Endothelial cell of umbilical vein (primary cell): ENCODE data around the gene ESRRB. TPM values are rescaled to one million over a fixed set of nuclear protein-coding genes. Genes with fewer than 3 reads are reported as not detected.

Experiments used
- BruUV-seq: library from RNA; stranded (reverse); fragments of 400-500 nt; replicated peaks from 2 replicates; lab custom pipeline; 2021; lab: Mats Ljungman, UMichigan
- CTCF ChIA-PET: fragments of 300-600, 350-600 bp; sonication (Branson Sonifier 250); formaldehyde crosslinking; loops from one replicate; lab custom pipeline; 2021; ENCODE audit warnings: antibody characterized with exemption, inconsistent platforms; lab: Charles Lee
- POLR2A ChIA-PET: fragments of 300-600, 350-600 bp; sonication (Branson Sonifier 250); formaldehyde crosslinking; loops from one replicate; lab custom pipeline; 2021; ENCODE audit warnings: antibody characterized with exemption, inconsistent platforms; lab: Charles Lee
- DNase-seq: peaks from one replicate; pipeline ENCODE4 v3.0.0-alpha.2; 2011; ENCODE audit warnings: low read depth, low spot score
- FAIRE-seq: peaks from 2 replicates; lab custom pipeline; 2011; peaks lifted over from hg19 to GRCh38; lab: Jason Lieb, UNC
- H2AFZ ChIP-seq: 2 replicates; pipeline ENCODE4 v1.6.0; 2012; ENCODE audit warnings: low read depth, low read length, control low read depth, inconsistent platforms
- H3K27ac ChIP-seq: 2 replicates; pipeline ENCODE4 v1.5.1; 2011; ENCODE audit warnings: low read depth, mild to moderate bottlenecking, control low read depth, low read length, moderate library complexity; ENCODE audit not compliant: insufficient read depth
- H3K27me3 ChIP-seq, 2 experiments: 2 replicates each; pipeline versions ENCODE4 v1.6.0 to v1.6.1; 2011; ENCODE audit warnings: low read length in 2 of 2, mixed read lengths in 1 of 2; ENCODE audit not compliant: control insufficient read depth in 2 of 2, insufficient read depth in 2 of 2
- H3K36me3 ChIP-seq, 2 experiments: 2 replicates in 1 of 2; 3 replicates in 1 of 2; pipeline ENCODE4 v1.5.1; 2011; ENCODE audit warnings: low read length in 2 of 2, mild to moderate bottlenecking in 1 of 2, moderate library complexity in 1 of 2; ENCODE audit not compliant: control insufficient read depth in 2 of 2, insufficient read depth in 2 of 2; ENCODE audit errors: extremely low read depth in 1 of 2
- H3K4me1 ChIP-seq: 3 replicates; pipeline ENCODE4 v1.5.1; 2011; ENCODE audit warnings: mild to moderate bottlenecking, low read length; ENCODE audit not compliant: control insufficient read depth, insufficient read depth; ENCODE audit errors: extremely low read depth
- H3K4me2 ChIP-seq: 2 replicates; pipeline ENCODE4 v1.6.1; 2011; ENCODE audit warnings: low read length, control low read depth, mixed read lengths; ENCODE audit not compliant: insufficient read depth
- H3K4me3 ChIP-seq, 3 experiments: fragments of 200-600 bp in 1 of 3; sonication (generic), shearing (Covaris generic) in 1 of 3; replicated peaks in 1 of 3; 2 replicates each; pipeline ENCODE4 v1.5.1; 2011 to 2016; ENCODE audit warnings: control low read depth in 3 of 3, low read length in 3 of 3, mild to moderate bottlenecking in 2 of 3, inconsistent platforms in 1 of 3, low read depth in 1 of 3, moderate library complexity in 1 of 3; ENCODE audit not compliant: insufficient read depth in 1 of 3
- H3K79me2 ChIP-seq: 2 replicates; pipeline ENCODE4 v1.6.0; 2012; ENCODE audit warnings: low read length, inconsistent platforms; ENCODE audit not compliant: control insufficient read depth, insufficient read depth
- H3K9ac ChIP-seq: replicated peaks from 2 replicates; pipeline ENCODE3; 2011; ENCODE audit warnings: low read length, control low read depth; ENCODE audit not compliant: insufficient read depth; ENCODE audit errors: extremely low read depth
- H3K9me1 ChIP-seq: replicated peaks from 3 replicates; pipeline ENCODE4 v1.6.0; 2011; ENCODE audit warnings: mild to moderate bottlenecking, low read length; ENCODE audit not compliant: control insufficient read depth, insufficient read depth; ENCODE audit errors: extremely low read depth
- H3K9me3 ChIP-seq: replicated peaks from 2 replicates; pipeline ENCODE4 v1.5.1; 2012; ENCODE audit warnings: low read length, inconsistent platforms; ENCODE audit not compliant: control insufficient read depth, insufficient read depth
- H4K20me1 ChIP-seq: replicated peaks from 2 replicates; pipeline ENCODE3; 2011; ENCODE audit warnings: mild to moderate bottlenecking, low read length; ENCODE audit not compliant: control insufficient read depth, insufficient read depth; ENCODE audit errors: extremely low read depth
- EZH2 ChIP-seq: IDR thresholded peaks from 2 replicates; pipeline ENCODE4 v1.6.1; 2012; ENCODE audit warnings: borderline replicate concordance, low read depth, mild to moderate bottlenecking, moderate library complexity, low read length, inconsistent platforms; ENCODE audit not compliant: severe bottlenecking
- FOS ChIP-seq: IDR thresholded peaks from 2 replicates; pipeline ENCODE4 v1.6.1; 2011; ENCODE audit warnings: mild to moderate bottlenecking, low read length, moderate library complexity, borderline replicate concordance; ENCODE audit not compliant: insufficient read depth
- GATA2 ChIP-seq: IDR thresholded peaks from 2 replicates; pipeline ENCODE4 v1.7.0; 2011; ENCODE audit warnings: low read depth, mild to moderate bottlenecking, moderate library complexity, mixed read lengths, low read length; ENCODE audit not compliant: insufficient read length, insufficient read depth
- JUN ChIP-seq: IDR thresholded peaks from 2 replicates; pipeline ENCODE4 v1.6.1; 2011; ENCODE audit warnings: borderline replicate concordance, low read depth; ENCODE audit not compliant: insufficient read length, insufficient read depth
- MAX ChIP-seq: IDR thresholded peaks from 2 replicates; pipeline ENCODE4 v1.6.1; 2011; ENCODE audit not compliant: insufficient read depth, insufficient read length
- MYC ChIP-seq: IDR thresholded peaks from one replicate; pipeline ENCODE4 v1.6.1; 2011; ENCODE audit warnings: mild to moderate bottlenecking, low read depth, low read length
- POLR2A ChIP-seq: IDR thresholded peaks from 2 replicates; pipeline ENCODE4 v1.6.1; 2012; ENCODE audit warnings: low read depth, mild to moderate bottlenecking, control low read depth, low read length
- POLR2AphosphoS5 ChIP-seq: IDR thresholded peaks from 2 replicates; pipeline ENCODE4 v1.6.1; 2012; ENCODE audit warnings: low read depth, mild to moderate bottlenecking, control low read depth, low read length, moderate library complexity; ENCODE audit not compliant: insufficient read depth
- dilution Hi-C: fragments of 300-500 bp; cut with MboI; formaldehyde crosslinking; loops from one replicate; pipeline ENCODE4 v1.15.0; 2019; ENCODE audit warnings: low sequenced_read_pairs; ENCODE audit not compliant: extremely low pct_ligation_motif_present
- intact Hi-C: fragments of 100-400 bp; cut with micrococcal nuclease; formaldehyde crosslinking; loops from one replicate; pipeline ENCODE4 v1.10.0; 2022
- polyA plus RNA-seq, 4 experiments: library from polyadenylated mRNA; depleted of rRNA in 3 of 4; stranded (reverse) in 3 of 4; unstranded in 1 of 4; fragments of >200 nt; gene quantifications; 2 replicates each; pipeline versions ENCODE4 v1.2.1 to v1.2.3, GENCODE V29; 2011 to 2012; ENCODE audit warnings: missing spikeins in 1 of 4
- total RNA-seq: library from RNA; stranded (reverse); gene quantifications from 2 replicates; pipeline ENCODE4 v1.2.3, GENCODE V29; 2021
- TF ChIP-seq, protein P1 (sequence below), 2 donors: IDR thresholded peaks; 1 replicate in 1 of 2; 2 replicates in 1 of 2; pipeline ENCODE4 v1.5.1; 2011; ENCODE audit warnings: low read length in 2 of 2, mild to moderate bottlenecking in 2 of 2, moderate library complexity in 2 of 2, control low read depth in 1 of 2, inconsistent platforms in 1 of 2, low read depth in 1 of 2; ENCODE audit not compliant: insufficient read depth in 1 of 2; ENCODE audit errors: extremely low read depth in 1 of 2

ESRRB gene
- total and polyA plus RNA-seq, 2 donors (not counting 3 experiments of a cell fraction or from before 2014, with no cell fraction given), result not detected

DNA sequence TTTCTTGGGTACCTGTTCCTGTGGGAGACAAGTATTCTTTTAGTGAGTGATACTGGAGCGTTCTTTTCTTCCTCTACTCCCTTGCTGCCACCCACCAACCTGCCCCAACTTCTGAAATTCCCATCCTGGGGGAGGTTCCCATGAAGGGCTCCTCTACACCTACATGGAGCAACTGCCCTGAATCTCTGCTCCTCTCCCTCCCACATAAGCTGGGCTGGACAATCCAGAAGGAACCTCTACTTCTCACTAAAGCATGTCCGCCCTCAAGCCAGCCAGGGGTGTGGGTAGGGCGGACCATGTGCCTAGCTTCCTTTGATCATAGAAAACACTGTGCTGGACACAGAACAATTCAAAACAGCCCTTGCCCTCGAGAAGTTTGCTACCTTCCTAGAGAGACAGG lies 25.9 kb upstream of the ESRRB start:
- H3K9ac ChIP-seq, result no peak overlapping the region
- no peaks in the 10 kb centered on the region for H3K9me1 ChIP-seq
- intact Hi-C loops (loop anchor here (1.0 to 5.0 kb wide), 5 partner anchors 37 to 363 kb away; partner anchors contain the start of gene IFT43), dilution Hi-C loops (no loop called here)
- ChIA-PET POLR2A (no interaction called here), CTCF (interaction anchor here (2.3 to 6.4 kb wide), 2 partner anchors 12 to 300 kb away, joined by 9 to 141 read pairs; no protein-coding TSS in a partner anchor)
- no peak overlapping the region for H3K4me2 ChIP-seq
- H3K4me3 ChIP-seq, result no peak overlapping the region
- no peaks in the 10 kb centered on the region for H4K20me1 ChIP-seq
- peaks cover 21% of the 10 kb centered on the region for H3K4me1 ChIP-seq
- FAIRE-seq, result no peak
- H3K9me3 ChIP-seq, result no peaks in the 10 kb centered on the region
- no peaks in the 10 kb centered on the region for H3K79me2 ChIP-seq
- no peaks in the 10 kb centered on the region for H3K36me3 ChIP-seq
- H2AFZ ChIP-seq, result no peak overlapping the region
- no peaks in the 10 kb centered on the region for H3K27me3 ChIP-seq
- TF ChIP-seq MYC (no peak), FOS (no peak), POLR2A (no peak), MAX (no peak), JUN (no peak), GATA2 (no peak), POLR2AphosphoS5 (no peak), EZH2 (no peak)
- TF ChIP-seq, protein P1, sequence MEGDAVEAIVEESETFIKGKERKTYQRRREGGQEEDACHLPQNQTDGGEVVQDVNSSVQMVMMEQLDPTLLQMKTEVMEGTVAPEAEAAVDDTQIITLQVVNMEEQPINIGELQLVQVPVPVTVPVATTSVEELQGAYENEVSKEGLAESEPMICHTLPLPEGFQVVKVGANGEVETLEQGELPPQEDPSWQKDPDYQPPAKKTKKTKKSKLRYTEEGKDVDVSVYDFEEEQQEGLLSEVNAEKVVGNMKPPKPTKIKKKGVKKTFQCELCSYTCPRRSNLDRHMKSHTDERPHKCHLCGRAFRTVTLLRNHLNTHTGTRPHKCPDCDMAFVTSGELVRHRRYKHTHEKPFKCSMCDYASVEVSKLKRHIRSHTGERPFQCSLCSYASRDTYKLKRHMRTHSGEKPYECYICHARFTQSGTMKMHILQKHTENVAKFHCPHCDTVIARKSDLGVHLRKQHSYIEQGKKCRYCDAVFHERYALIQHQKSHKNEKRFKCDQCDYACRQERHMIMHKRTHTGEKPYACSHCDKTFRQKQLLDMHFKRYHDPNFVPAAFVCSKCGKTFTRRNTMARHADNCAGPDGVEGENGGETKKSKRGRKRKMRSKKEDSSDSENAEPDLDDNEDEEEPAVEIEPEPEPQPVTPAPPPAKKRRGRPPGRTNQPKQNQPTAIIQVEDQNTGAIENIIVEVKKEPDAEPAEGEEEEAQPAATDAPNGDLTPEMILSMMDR (IDR thresholded peaks at IDR 0.05; ENCODE audit: extremely low read depth in 1 of 2, insufficient read depth in 1 of 2, low read depth in 1 of 2, low read length in 2 of 2), result no peak
- no peak for DNase-seq
- no peak overlapping the region for H3K27ac ChIP-seq
- no TSS peak for BruUV-seq
